T follicular helper cell (primary cell): ENCODE data around the gene OFD1.
"Not testable (repeated sequence)": the region's sequence is repeated elsewhere in the genome, so short reads cannot be mapped to it uniquely, and the experiment has no call there.

Source experiments
- DNase-seq: peaks from one replicate; pipeline ENCODE4 v3.0.0-alpha.2; 2020; ENCODE audit warnings: low read depth

OFD1 gene

DNA sequence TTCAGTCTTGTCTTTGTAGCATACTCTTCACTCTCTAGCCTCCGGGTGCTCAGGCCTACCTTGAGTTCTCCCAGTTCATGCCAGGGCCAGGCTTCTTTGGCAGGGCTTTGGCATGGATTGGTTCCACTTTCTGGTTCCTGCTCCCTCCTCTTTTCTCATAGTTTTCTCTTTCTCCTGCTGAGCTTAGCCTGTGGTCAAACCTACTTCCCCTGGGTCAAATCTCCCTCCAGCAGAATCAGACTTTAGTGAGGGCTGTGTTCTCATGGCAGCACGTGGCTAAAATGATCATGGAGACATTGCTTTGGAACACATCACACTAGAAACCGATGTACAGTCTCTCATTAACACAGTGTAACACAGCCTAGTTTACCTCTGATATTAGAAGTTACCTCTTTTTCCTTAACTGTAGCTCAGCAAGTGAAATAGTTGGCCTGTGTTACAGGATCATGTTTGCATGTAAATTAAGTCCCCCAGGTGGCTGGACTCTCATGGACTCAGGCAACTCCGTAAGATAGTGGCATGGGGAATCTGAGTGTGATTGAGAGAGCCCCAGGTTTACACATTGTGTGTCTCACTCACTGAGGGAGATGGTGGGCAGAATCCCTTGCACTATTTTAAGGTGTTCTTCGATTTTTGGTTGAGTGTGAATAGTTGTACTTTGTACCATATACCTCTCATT lies 32.3 kb upstream of the OFD1 start:
- DNase-seq, result no peak

DNA sequence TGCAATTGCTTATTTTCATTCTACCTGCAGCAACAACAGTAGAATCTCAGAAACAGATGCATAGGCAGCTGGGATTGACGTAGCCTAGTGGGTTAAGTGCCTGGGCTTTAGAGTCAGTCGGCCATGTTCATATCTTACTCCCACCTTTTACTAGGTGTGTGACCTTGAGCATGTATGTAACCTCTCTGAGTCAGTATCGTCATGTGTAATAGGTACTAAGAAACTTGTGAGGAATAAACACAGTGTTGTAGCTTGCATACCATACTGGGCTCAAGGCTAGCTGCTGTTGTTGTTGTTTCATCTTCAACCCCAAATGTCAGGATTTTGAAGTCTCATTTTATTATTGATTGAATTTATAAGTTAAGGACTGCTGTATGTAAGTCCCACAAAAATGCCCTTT lies 31.4 kb upstream of the OFD1 start:
- DNase-seq, result no peak

DNA sequence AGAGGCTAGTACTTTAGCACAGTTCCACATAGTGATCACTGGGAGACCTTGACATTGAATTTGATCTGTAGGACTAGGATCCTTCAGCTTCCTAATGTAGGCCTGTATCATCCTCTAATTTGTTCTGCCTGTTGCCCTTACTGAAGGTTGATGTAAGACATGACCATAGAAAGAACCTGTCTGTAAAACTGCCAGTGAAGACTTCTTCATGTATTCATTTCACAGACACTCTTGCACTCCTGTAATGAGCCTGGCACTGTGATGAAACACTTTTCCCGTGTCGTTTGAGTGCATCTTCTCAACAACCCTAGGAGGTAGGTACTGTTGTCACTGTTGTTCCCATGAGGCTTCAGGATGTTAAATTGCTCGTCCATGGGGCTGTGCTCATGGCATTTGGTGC lies 31.0 kb upstream of the OFD1 start:
- DNase-seq, result no peak

DNA sequence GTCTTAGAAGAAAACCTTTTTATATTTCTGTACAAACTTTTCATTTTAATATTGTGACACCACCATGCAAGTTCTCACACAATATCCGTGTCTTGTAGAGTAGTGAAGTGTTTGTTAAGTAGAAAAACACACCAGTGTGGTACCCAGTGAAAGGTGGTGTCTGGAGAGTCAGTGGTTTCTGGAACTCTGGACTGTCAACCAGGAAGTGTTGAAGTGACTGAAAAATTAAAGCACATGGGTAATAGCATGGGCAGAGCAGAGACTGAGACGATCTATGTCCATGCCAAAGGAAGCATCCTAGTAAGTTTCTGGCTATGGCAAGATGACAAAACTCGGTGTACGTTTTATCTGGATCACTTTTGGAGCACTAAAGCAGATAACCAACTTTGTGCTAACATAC lies 23.4 kb upstream of the OFD1 start:
- no peak for DNase-seq

DNA sequence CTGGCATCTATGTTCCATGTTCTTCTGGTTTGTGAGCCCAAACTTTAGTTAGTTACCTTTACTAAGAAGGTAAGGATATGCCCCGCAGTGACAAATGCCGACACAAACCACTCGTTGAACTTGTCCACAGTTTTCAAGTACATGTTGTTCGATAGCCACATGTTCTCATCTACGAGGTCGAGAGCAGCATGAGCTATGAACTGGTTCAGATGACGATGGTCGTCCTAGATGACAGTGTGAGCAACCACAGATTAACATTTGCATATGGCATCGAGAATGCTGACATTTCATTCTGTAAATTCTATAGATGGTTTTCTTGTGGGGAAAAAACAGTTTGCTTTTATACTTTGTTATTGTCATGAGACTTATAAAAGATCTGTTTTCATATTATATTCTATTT lies 18.1 kb upstream of the OFD1 start:
- DNase-seq, result no peak

DNA sequence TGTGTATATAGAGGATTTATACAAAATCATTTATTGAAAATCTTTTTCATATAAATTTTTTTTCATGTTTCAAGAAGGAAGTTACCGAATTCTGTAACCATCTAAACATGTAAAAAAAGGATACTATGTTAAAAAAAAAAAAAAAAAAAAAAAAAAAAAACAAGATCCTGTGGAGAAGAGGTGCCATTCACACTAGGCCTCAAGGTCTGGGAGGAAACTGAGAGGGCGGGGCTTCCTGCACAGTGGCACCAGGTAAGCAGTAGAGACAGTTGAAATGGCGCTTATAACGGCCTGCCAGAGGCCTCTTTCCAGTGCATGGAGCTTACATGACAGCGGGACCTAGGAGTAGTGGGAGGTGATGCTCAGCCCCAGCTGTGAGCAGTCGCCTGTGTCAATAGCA lies 17.6 kb upstream of the OFD1 start:
- DNase-seq, result peak; percentile 43

DNA sequence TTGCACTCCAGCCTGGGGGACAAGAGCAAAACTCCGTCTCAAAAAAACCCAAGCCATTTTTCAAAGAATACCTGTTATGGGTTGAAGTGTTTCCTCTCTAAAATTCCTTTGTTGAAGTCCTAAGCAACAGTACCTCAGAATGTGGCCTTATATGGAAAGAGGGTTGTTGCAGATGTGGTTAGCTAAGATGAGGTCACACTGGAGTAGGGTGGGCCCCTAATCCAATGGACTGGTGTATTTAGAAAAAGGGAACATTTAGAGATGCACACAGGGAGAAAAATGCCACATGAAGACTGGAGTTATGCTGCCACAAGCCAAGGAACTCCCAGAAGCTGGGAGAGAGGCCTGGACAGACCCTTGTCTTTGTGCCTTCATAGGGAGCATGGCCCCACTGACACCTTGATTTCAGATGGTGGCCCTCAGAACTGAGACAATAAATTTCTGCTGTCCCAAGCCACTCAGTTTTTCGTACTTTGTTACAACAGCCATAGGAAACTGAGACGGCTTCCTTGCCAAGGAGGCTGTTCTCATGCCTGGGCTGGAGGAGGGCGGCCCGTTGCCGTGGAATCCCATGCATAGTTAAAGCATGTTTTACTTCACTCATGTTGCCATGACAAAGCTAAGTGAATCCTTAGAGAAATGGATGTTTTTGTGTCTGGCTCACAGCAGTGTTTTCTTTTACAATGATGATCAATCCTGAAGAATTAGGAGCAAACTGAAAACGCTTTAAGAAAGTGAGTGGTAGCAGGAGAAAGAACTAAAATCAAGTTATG lies 16.7 kb upstream of the OFD1 start:
- DNase-seq, result no peak

DNA sequence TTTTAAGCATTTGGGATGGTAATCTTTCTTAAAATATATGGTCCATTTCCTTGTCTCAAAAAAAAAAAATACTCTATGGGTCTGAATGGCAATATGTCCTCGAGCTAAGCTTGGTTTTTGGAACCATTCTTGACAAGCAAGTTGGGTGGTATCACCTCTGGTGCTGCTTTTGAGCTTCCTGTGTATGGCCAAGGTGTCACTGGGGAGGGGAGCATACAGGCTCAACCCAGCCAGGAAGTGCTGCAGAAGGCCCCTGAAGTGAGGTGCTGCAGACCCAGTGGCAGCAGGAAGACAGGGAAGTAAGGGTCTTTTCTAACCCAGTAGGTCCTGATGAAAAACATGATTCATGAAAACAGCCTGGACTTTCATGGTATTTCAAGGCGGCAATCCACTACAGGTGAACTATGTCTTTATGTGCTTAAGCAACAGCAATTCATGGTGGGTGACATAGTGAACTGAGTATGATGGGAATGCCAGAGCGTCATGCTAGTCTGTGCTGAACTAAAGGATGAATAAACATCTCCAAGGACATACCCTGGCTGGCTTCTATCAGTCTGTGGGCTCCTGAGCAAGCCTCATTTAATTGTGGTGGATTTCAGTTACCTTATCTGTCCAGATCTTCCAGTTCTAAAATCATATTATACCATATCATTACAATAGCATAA lies 15.2 kb upstream of the OFD1 start:
- DNase-seq, result no peak

DNA sequence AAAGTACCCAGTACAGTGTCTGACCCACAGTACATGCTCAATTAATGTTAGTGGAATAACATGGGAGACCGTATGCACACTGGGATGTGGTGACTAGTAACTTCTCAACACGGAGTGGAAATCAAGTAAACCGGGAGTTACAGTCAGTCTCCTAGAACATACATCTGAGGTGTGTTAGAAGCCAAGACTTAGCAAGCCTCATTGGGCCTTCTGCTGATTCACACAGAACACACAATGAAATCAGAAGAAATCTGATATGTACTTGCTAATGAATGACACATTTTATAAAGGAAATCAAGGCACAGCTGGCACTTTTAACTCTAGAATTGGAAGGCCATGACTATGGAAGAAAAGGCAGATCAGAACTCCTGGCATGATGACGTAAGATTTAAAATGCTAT lies 13.2 kb upstream of the OFD1 start:
- no peak for DNase-seq

DNA sequence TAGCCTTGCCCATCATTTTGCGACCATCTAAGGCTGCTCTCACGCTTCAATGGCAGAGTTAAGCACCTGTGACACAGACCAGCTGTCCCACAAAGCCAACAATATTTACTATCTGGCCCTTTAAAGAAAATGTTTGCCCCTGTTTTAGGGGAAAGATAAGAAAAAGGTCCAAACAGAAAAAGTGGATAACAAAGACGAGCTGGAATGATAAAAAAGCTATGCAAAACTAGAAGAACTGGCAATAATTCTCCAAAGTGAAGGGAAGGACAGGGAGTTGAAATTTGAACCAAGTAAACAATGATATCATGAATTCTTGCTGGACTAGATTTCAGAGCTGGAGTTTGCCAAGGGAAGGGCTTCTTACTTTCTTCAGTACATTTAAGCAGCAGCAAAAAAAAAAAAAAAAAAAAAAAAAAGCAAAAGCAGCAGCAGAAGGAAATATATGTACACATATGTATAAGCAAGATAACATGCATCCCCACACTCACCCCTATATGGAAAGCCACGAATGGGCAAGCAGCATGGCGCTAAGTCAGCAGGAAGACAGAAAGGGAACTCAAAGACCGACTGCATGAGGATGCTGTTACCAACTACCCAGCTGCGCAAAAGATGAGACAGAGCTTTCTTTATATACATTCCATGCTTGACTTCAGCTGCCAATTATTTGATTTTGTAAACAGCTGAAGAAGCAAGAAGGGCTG lies 12.6 kb upstream of the OFD1 start:
- DNase-seq, result no peak

DNA sequence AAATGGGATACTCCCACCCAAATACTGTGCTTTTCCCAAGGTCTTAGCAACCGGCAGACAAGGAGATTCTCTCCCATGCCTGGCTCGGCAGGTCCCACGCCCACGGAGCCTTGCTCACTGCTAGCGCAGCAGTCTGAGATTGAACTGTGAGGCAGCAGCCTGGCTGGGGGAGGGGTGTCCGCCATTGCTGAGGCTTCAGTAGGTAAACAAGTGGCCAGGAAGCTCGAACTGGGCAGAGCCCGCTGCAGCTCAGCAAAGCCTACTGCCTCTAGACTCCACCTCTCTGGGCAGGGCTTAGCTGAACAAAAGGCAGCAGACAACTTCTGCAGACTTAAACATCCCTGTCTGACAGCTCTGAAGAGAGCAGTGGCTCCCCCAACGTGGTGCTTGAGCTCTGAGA lies 9.7 kb upstream of the OFD1 start:
- DNase-seq, result peak; percentile 47

DNA sequence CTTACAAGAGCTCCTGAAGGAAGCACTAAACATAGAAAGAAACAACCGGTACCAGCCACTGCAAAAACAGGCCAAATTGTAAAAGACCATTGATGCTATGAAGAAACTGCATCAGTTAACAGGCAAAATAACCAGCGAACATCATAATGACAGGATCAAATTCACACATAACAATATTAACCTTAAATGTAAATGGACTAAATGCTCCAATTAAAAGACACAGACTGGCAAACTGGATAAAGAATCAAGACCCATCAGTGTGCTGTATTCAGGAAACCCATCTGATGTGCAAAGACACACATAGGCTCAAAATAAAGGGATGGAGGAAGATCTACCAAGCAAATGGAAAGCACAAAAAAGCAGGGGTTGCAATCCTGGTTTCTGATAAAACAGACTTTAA lies 8.0 kb upstream of the OFD1 start:
- DNase-seq, result not testable (repeated sequence)

DNA sequence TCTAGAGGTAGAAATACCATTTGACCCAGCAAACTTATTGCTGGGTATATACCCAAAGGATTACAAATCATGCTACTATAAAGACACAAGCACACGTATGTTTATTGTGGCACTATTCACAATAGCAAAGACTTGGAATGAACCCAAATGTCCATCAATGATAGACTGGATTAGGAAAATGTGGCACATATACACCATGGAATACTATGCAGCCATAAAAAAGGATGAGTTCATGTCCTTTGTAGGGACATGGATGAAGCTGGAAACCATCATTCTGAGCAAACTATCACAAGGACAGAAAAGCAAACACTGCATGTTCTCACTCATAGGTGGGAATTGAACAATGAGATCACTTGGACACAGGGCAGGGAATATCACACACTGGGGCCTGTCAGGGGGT lies 4.0 kb upstream of the OFD1 start:
- DNase-seq, result not testable (repeated sequence)

DNA sequence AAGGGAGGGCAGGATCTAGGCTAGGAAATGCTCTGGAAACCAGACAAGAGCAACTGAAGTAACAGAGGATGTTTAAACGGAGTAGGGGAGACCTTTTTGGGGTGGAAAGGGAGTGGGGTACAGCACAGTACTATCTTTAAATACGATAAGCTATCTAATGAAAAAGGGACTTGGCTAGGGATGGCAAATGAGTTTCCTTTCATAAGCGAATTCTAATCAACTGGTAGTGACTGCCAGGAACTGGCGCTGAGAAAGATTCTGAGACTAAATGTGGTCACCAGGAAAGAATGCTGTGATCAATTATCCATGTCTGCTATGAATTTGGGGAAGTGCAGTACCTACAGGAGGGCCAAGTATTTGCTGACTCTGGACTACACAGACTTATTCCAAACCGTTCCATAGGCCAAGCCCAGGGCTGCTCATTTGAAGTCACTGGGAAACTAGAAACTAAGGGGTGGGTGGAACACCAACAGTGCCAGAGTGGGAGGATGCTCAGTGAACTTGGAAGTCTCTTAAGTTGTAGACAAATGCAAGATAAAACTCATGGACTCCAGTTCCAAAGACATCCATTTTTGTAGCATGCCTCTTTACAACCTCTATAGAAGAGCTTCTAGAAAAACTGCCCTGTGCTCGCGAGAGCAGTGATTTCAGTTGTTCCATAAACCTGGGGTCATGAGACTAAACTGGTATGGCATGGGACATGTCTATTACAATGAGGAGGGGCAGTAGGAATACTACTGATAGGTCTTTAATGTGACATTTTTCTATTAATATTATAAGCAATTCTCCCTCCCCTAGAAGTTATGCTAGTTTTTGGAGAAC lies 2.1 kb upstream of the OFD1 start:
- no peak for DNase-seq

DNA sequence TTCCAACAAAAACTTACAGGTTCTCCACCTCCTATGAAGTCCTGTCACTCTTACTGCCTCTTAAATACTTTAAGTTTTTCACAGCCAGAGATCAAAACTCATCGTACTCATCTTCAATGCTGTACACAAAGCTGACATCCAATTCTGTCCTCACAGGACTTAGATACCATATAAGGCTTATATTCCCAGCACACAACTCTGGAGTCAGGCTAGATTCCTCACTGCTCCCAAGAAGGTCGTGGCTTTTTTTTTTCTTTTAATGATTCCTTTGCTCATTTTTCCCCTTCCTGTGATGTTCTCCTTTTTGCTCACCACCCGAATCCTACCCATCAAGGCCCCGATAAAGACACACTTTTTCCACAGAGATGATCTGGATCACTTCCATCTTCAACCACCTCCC lies 1.0 kb upstream of the OFD1 start:
- DNase-seq, result no peak

DNA sequence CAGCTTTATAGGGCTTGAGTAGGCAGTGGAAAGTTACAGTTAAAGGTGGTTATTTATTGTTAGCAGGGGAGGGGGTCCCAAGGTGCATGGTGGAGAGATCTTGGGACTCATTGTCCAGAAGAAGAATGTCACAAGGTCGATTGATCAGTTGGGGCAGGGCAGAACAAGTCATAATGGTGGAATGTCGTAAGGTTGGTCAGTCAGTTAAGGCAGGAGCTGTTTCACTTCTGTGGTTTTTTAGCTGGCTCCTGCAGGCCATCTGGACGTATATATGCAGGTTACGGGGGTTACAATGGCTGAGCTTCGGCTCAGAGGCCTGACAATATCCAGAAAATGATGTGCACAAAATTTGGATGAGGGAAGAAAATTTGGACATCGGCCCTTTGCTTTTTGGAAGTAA lies 7.1 kb downstream of the OFD1 start:
- DNase-seq, result no peak

DNA sequence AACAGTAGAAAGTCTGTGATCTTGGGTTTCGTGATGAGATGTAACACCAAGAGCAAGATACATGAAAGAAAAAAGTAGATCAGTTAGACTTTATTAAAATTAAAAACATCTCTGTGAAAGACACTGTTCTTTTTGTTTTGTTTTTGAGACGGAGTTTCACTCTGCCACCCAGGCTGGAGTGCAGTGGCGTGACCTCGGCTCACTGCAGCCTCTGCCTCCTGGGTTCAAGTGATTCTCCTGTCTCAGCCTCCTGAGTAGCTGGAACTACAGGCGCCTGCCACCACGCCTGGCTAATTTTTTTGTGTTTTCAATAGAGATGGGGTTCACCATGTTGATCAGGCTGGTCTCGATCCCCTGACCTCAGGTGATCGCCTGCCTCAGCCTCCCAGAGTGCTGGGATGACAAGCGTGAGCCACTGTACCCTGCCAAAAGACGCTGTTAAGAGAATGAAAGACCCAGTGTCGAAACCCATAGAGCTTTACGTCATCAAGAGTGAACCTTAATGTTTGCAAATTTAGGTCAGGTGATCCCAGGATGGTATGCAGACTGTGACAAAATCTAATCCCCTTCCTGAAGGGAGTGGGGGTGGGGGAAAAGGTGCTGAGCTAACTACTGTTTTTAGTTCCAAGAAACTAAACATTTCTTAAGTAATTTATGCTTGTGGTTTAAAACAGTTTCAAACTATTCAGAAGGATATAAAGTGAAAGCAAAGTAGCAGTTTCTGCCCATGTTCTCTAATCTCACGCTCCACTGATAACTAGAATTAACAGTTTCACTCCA lies 8.0 kb downstream of the OFD1 start:
- peak; percentile 13 for DNase-seq

DNA sequence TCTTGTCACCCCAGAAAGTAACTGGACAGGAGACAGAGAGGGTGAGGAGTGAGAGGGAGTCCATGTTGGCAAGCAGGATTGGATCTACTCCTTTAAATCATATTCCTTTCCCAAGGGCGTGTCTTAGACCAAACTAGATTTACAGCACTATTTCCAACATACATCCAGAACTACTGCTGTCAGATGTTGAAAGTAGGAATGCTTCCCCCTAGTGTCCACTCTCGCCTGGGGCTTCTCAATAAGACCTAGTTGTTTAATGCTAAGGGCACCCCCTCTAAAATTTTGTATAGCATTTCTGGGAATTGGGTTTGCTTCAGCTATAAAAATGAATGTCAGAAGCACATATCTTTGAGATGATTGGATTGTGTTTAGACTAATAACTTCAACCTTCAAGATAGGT lies 13.3 kb downstream of the OFD1 start:
- peak; percentile 19 for DNase-seq

DNA sequence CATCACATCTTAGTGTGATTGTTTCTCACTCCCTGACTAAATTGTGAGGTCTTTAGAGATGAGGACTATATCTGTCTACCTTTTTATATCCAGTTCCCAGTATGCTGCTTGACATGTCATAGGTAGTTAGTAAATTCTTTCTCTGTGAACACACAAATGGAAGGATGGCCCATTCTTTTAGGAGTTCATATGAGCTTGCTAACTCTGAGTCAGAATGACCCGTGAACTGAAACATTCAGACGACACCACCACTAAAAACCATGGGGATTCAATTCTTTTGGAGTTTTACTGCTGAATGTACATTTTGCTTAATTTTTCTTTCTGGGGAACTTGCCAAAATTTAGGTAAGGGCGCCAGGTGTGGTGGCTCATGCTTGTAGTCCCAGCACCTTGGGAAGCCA lies 13.9 kb downstream of the OFD1 start:
- no peak for DNase-seq

DNA sequence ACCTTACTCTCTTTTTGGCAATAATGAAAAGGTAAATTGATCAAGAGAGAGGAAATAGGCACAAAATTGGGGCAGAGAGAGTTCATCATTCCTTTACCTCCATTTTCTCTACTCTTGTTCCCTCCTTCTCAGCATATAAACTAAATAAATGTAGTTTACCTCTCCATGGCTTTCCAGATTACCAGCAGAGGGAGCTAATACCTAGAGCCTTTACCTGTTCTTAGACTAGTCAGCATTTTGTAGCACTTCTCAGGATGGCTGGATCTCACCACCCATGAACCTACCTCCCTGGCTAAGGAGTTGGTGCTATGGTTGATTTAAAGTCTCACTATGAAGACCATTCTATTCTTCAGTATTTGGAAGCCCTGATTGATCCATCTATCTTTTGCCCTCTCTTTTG lies 15.7 kb downstream of the OFD1 start:
- DNase-seq, result no peak

DNA sequence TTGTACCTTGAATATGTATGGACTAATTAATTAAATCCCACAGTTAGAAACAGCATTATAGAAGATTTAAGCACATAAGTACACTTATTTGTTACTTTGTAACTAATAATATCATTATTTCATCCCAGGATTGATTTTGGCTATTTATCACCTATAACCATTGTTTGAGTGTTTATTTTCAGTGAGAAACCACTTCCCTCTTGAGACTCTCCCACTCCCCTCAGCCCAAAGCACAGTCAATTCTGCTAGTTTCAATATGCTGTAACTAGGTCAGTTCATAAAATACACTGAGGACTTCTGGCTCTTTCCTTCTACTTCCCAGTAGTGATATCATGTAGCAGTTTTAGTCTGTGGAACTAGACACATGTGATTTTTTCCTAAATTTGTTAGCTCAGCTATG lies 16.3 kb downstream of the OFD1 start:
- no peak for DNase-seq
